ENCODE measurements around the gene SET.
"Not testable (repeated sequence)": the region's sequence is repeated elsewhere in the genome, so short reads cannot be mapped to it uniquely, and the experiment has no call there.

The SET gene, protein sequence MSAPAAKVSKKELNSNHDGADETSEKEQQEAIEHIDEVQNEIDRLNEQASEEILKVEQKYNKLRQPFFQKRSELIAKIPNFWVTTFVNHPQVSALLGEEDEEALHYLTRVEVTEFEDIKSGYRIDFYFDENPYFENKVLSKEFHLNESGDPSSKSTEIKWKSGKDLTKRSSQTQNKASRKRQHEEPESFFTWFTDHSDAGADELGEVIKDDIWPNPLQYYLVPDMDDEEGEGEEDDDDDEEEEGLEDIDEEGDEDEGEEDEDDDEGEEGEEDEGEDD

DNA sequence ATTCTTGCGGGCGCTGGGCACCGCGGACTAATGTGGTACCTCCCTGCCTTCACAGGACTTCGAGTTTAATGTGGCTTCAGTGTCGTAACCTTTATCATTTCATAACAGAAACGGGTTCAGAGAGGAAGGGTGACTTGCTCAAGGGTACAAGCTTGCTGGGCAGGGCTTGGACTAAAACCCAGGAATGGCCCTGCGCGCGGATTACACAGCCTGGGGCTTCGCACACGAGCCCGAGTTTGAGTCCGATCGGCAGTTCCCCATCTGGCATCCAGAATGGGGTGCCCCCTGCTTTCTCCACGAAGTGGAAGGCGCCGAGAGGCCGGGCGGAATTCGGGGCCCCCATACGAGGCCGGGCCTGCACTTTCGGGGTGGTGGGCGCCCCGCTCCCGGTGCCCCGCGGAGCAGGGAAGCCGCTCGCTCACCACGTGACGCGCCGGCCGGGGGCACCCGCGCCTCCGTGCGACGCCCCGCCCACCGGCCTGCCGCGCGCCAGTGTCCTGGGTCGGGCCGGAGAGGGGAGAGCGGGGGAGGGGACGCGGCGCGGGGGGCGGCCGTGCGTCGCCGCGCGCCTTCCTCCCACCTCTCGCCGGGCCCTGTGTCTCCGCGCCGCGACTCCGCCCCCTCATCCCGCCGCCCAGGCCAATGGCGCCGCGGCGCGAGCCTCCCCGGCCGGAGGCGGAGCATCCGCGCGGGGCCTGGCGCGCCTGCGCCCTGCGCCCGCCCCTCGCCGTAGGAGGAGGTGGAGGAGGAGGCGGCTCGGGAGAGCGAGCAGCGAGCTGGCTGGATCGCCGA lies at the start of gene SET:
SET (plus strand) TSS at position 722 of the 792 bp plus-strand sequence. CDS start 361 bp downstream, outside the sequence.
- DNase-seq = peak in 57 of 58 donors; percentile 49 to 98 (median 86)

DNA sequence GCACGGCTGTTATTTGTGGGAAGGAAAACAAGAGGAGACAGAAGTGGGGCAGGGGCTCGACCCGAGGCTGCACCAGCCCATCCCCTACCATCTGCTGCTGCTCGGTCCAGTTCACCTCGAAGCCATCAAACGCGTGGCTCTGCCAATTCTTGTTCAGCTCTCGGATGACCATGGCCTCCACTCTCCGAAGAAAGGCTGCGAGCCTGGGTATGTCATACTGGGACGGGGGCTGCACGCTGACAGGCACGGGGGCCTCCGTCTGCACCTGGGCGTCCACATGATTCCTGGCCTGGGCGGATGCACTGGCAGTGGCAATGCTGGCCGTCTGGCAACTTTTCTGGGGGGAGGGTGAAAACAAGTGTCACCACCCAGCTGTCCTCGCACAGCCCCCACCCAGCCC lies 48.4 kb upstream of the SET start:
- no peak for DNase-seq

DNA sequence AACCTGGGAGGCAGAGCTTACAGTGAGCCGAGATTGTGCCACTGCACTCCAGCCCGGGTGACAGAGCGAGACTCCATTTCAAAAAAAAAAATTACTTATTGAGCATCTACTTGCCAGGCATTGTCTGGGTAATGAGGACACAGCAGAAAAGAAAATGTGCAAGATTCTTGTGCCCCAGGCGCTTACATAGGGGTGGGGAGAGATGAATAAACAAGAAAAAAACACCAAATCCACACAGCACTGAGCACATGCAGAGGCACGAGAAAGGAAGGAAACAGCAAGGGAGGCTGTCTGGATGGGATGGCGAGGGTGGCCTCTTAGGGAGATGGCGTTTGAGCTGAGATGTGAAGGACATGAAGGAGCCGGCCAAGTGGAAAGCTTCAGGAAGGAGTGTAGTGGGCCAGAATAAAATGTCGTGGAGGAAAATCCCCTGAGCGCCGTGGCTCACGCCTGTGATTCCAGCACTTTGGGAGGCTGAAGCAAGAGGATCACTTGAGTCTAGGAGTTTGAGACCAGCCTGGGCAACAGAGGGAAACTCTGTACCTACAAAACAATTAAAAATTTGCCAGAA lies 46.3 kb upstream of the SET start:
- DNase-seq = no peak

- DNase-seq = no peak
These were observed 45.3 kb upstream of the SET start for GRCh38 chr9:128643519-128644300.

GRCh38 chr9:128648206-128648605 lies 40.8 kb upstream of the SET start:
- DNase-seq = not testable (repeated sequence)

DNA sequence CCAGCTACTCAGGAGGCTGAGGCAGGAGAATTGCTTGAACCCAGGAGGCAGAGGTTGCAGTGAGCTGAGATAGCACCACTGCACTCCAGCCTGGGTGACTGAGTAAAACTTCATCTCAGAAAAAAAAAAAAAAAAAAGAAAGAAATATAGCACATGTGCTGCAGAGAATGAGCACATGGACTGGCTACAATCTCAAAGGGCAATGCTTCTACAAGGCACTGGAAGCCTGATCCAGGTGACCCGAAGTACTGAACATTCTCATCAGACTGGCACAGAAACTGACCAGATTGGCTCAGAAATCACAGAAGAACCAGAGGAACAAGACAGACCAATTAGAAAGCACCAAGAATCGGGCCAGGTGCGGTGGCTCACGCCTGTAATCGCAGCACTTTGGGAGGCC lies 37.2 kb upstream of the SET start:
- DNase-seq = no peak

DNA sequence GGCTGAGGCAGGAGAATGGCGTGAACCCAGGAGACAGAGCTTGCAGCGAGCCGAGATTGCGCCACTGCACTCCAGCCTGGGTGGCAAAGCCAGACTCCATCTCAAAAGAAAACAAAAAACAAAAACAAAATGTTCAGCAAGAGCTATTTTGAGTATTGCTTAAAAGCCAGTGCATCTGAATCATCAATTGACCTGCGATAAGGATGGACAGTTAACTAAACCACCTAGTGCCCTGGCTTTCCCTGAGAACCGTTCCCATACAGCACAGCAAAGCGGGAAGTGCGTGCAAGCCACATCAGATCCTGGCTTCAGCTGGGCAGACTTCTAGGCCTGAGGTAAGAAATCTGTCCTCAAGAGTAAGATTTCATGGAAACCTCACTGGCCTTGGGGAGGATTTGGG lies 35.1 kb upstream of the SET start:
- no peak for DNase-seq

- DNase-seq = no peak
These were observed 34.5 kb upstream of the SET start for GRCh38 chr9:128654481-128654880.

- peak; percentile 37 to 97 (median 89) for DNase-seq
These were observed 32.3 kb upstream of the SET start, which contains the start of gene DYNC2I2 for GRCh38 chr9:128656416-128657343. Gene DYNC2I2 (minus strand): TSS chr9:128656847. CDS start chr9:128656726, 121 bp downstream.

DNA sequence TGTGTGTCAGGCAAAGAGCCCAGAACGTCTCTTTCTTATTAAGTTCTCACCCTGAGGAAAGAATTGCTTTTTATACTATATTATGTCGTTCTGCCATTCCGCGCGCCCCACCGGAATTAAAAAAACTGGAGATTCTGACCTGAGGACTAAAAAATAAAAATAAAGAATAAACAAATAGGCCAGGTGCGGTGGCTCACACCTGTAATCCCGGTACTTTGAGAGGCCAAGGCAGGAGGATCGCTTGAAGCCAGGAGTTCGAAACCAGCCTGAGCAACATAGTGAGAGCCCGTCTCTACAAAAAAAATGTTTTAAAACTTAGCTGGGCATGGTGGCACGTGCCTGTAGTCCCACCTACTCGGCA lies 31.7 kb upstream of the SET start:
- no peak for DNase-seq

GRCh38 chr9:128657796-128658195 lies 31.2 kb upstream of the SET start:
- DNase-seq = no peak

- DNase-seq = not testable (repeated sequence)
These were observed 22.5 kb upstream of the SET start for GRCh38 chr9:128666481-128666941.

- no peak for DNase-seq
These were observed 19.2 kb upstream of the SET start for GRCh38 chr9:128669786-128670185.

DNA sequence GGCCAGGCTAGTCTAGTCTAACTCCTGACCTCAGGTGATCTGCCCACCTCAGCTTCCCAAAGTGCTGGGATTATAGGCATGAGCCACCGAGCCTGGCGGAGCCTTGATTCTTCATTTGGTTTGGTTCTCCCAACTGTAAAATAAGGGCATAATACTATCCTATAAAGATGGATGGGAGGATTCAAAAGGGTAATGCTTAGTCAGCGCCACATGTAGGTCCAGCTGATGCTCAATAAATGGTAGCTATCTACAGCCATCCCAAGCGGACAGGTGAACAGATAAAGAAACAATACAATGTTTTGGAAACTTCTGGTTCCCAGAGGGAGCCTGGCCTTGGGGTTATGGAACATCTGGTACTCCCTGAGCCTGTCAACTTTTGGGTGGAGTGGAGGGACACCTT lies 13.6 kb upstream of the SET start:
- no peak for DNase-seq

- DNase-seq = no peak
These were observed 11.2 kb upstream of the SET start for GRCh38 chr9:128677794-128678193.

DNA sequence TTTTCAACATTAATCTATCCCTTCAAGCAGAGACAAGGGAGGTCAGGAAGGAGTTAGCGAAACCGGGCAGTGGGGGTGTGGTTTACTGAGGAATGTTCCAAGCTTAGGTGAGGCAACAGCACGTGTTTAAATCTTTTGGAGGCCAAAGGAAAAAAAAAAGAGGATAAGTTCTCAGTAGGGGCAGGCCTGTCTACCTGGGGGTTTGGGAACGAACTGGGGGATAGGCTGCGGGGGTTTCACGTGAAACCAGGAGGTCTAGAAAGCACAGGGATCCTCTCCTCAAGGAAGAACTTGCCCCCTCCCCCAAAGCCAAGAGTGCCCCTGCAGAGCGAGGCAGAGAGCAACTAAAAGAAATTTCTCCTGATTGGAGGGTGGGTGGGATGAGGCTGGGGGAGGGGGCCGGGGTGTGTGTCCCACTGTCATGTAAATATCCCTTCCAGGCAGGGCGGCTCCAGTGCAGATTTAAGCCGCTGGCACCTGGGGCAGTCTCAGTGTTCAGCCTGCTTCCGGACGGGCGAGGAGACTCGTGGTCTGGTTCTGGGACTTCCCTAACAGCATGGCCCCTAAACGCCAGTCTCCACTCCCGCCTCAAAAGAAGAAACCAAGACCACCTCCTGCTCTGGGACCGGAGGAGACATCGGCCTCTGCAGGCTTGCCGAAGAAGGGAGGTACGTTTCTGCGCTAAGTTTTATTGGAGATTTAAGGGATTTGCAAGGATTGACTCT lies 5.5 kb upstream of the SET start:
- DNase-seq = no peak

GRCh38 chr9:128684065-128684324 lies 5.0 kb upstream of the SET start:
- DNase-seq = no peak

DNA sequence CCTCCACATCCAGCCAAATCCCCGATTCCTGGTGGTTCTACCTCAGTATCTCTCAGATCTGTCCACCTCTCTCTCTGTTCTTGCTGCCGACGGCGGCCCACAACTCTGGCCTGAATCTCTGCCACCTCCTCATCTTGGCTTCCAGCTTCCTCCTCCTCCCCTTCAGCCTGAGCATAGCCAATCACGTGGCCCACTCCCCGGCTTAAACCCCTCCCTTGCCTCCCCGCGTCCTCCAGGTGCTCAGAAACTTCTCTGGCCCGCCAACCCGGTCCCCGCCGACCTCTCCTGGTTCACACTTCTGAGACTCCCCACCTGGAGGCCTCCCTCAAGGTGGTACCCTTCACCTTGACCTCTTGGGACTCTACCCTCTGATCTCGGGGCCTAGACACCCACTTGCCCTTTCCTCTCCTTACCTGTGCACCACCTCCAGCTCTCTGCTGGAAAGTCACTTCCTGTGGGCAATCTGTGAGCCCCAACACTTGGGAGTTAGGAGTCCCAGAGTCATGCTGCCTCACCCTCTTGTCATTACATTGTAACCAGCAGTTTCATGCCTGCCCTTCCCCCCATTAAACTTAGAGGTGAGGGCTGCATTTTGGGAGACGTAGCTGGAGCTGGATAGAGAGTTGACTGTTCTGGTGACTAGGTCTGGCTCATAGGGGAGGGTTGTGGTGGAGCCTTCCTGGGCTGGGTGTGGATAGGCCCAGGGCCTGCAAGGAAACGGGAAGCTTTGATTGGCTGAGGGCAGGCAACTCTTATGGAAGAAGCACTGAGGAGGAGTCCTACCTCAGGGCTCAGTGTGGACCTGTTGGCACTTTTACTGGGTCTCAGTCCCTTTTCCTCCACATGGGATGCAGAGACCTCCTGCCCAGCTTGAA lies 4.5 kb upstream of the SET start:
- DNase-seq = peak in 28 of 58 donors; percentile 4 to 48 (median 20)
